ENCODE results near the gene MTCL1.
A peak's percentile ranks its signal among the peaks of the same experiment; 100 is the strongest.

Gene MTCL1

DNA sequence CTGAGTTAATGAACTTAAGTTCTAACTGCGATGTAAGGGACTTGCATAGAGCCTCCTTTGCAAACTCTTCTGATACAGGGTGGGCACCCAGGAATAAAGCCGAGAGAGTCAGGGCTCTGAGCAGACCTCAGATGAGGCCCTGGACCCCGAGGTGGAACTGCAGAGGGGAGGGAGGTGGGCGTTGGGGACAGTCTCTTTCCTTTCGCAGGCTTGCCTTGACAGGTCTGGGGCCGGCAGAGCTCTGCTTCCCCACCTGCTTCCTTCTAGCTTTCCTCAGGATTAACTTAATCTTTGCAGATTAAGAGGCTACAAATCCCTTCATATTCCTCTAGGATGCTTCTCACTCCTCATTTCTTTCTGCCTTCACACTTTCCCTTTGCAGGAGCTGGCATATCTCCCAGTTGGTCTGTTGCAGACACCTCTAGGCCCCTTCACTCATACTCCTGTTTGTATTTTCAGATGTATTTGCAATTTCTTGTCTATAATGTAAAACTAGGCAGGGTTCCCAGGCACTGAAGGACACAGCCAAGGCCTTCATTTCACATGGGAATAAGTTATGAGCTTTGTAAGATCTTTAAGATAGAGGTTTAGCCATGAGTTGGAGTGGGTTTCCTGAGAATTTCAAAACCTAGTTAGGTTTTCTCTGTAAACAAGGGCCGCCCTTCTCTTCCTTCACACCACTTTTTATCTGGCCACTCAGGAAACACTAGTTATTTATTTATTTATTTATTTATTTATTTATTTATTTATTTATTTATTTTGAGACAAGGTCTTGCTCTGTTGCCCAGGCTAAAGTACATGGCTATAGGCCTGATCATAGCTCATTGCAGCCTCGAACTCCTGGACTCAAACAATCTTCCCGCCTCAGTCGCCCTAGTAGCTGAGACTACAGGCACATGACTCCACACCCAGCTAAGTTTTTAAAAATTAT is 70.9 kb downstream of the MTCL1 start:
- no peak for DNase-seq

DNA sequence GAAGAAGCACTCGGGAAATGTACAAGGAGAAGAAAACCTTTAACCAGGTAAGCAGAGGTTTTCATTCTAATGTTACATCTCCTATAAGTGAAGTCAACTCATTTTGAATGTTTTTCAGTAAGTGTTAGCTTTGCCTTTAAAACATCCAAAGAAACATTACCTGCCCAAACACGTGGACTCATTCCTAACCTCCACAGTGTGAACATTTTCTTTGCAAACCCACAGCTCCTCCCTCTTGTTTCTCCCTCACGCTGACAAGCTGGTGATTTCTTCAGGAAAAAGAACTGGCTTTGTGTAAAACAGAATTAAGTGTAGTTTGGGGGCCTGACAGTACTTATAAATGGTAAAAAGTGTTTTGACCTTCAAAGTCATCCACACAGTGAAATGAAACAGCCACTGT is 72.5 kb downstream of the MTCL1 start:
- DNase-seq: no peak

DNA sequence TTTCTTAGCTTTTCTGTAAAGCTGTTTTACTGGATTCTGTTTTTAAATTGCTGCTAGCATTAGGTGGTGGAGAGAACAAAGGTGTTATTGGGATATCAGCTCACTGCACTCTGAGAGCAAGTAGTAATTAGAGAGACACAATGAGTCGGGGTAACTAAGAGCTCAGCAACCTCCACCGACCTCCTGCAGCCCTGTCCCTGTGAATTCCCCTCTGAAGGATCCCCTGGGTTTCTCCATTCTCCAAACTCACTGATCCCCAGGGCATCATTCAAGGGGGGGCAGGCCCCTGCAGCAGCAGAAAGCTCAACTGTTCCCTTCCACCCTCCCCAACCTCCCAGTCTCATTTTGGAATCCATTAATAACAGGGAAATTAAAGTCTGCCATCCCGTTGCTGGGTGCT is 73.0 kb downstream of the MTCL1 start:
- no peak for DNase-seq

DNA sequence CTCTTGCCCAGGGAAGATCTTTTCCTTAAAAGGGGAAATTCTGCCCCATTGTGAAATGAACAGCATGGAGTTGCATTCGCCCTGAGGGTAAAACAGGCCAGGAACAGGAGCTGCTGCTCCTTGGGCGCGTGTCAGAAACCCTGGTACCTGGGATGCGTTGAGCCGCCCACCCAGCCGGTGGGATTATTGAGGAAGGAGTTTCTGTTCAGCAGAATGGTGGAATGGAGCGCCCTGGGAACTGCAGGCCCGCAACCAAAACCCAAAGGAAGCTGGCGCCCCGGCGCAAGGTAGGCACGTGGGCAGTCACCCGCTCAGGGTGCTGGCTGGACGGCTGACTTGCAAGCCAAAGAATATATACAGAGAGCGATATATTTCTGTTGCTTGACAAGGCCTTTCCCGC is 73.5 kb downstream of the MTCL1 start:
- no peak for DNase-seq

DNA sequence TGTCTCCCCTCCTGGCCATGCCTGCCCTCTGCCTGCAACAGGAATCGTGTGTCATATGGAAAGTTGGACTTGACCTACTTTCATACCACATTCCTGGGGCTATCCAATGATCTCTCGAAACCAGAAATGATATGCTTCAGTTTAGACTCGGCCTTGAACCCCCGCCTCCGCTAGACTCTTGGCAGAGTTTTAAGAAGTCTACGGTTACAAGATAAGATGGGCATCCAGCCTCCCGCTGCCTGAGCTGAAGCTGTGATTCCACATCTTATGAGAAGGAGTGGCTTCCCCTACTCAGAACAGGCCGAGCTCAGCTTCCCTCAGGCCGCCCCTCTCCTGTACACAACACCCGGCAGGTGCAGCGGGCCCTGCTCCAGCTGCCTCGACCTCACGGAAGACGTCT is 73.9 kb downstream of the MTCL1 start:
- no peak for DNase-seq

DNA sequence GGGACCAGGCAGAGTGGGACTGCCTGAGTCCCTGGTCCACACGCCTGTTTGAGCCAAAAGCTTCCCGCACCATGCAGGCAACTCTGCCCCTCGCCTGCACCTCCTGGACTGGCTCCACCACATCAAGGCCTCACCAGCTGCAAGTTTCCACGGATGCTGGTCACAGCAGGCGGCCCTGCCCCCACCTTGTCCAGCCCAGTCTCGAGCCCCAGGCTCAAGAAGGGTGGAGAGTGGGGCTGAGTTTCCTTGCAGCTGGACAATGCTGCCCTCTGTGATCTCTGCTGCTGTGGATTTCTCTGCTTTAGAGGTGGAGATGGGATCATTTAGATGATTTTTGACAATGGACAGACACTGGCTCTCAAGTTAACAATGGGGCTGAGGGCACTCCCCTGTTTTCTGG is 74.9 kb downstream of the MTCL1 start:
- no peak for DNase-seq

DNA sequence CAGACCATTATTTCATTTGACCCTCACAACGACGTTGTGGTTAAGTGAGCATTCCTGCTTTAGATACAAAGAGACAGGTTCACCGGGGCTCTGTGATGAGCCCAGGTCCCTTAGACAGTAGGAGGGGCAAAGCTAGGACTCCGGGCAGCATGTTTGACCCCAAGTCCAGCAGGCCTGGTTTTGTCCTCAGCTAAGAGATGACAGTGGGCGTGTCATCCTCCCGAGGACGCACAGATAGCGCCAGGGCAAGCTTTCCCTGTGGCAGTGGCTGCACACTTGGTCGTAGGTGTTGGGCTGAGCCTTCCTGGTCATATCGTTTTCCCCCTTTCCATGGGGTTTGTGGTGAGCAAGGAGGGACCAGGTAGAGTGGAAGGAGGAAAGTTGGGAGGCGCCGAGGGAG is 76.3 kb downstream of the MTCL1 start:
- no peak for DNase-seq

DNA sequence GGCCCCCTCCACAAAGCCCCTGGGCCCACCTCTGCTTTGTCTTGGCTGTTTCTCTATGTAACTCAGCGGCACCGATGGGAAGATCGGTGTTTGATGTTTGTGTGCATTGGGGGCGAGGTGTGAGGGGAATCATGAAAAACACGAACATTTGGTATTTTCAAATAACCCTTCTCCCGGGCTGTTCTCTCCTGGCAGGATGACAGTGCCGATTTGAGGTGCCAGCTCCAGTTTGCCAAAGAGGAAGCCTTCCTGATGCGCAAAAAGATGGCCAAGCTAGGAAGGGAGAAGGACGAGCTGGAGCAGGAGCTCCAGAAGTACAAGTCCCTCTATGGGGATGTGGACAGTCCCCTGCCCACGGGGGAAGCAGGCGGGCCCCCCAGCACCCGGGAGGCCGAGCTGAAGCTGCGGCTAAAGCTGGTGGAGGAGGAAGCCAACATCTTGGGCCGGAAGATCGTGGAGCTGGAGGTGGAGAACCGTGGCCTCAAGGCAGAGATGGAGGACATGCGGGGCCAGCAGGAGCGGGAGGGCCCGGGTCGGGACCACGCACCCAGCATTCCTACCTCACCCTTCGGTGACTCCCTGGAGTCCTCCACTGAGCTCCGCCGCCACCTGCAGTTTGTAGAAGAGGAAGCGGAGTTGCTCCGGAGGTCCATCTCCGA is 78.1 kb downstream of the MTCL1 start:
- no peak for DNase-seq

DNA sequence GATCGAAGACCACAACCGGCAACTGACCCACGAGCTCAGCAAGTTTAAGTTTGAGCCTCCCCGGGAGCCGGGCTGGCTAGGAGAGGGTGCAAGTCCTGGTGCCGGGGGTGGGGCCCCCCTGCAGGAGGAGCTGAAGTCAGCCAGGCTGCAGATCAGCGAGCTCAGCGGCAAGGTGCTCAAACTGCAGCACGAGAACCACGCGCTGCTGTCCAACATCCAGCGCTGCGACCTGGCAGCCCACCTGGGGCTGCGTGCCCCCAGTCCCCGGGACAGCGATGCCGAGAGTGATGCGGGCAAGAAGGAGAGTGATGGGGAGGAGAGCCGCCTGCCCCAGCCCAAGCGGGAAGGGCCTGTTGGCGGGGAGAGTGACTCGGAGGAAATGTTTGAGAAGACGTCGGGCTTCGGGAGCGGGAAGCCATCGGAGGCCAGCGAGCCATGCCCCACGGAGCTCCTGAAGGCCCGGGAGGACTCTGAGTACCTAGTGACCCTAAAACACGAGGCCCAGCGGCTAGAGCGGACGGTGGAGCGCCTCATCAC is 78.7 kb downstream of the MTCL1 start:
- DNase-seq: no peak

DNA sequence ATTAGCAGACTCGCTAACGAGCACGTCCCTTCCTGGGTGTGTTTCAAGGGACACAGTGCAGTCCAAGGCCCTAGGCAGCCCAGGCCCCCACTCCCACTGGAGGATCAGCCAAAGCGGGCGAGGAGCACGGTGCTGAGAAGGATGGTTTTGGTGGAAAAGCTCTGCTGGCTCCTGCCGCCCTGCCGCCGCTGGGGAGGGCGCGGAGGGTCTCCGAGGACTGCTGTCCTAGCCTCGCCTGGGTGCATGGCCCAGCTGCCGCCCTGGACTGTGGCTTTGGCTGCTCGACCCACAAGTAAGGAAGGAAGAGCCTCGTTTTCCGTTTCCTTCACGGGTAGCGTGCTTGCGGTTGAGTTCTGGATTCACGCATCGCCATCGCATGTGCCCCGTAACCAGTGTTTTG is 79.9 kb downstream of the MTCL1 start:
- DNase-seq: no peak

DNA sequence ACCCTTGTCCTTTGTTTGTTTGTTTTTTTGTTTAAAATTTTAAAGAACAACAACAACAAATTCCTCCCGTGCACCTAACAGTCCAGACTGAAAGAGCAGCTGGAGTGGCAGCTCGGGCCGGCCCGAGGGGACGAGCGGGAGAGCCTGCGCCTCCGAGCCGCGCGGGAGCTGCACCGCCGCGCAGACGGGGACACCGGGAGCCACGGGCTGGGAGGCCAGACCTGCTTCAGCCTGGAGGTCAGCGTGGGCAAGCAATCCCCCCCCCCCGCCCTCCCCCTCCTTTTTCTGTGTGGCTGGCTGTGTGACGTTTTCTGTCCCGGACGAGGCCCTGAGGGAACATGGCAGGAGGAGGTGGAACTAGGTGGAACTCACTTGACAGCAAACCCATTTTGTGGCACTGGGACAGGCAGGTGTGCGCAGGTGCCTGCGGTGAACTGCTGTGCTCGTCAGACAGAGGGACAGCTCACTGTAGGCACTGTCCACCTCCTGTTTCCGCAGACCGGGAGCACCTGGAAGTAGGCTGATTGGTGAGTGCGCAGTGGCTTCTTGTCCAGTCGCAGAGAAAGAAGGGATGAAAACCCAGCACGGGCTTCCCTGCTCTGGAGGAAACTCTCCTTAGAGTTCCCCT is 80.6 kb downstream of the MTCL1 start:
- no peak for DNase-seq

DNA sequence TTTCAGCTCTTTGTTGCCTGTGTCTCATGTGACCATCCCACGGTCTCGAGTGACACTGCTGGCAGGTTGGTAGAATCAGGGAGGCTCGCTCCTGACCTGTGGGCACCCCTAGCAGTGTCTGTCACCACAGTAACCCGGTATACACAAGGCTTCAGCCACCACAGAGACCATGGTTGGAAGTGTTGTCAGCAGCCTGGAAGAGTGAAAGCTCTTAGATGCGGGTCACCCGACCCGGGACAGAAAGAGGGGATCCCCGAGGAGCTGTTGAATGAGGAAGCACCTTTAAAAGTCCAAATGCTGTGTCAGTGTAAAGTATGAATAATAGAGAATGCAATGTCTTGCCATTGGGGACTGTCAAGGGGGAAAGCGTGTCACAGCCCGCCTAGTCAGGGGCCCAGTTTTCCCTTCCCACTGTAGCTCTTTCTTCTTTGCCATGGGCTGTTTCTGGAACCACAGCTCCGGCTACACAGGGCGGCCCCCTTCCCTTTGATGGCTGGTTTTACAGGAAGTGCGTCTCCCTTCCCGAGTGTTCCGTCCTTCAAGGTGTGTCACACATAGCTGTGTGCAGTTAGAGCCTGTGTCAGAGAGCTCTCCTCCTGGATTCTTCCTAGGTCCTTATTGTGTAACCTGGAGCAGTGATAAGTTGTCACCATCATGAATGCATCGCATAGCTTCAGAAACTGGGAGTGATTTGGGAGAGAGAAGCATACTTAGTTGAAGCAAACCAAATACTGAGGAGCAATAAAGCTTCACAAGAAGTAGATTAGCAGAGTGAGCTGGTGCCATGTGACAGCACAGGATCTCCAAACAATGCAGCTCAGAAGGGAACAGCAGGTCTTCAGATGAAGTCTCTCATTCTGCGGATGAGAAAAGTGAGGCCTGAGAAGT is 81.4 kb downstream of the MTCL1 start:
- peak in 1 of 6 experiments; percentile 4 for DNase-seq

DNA sequence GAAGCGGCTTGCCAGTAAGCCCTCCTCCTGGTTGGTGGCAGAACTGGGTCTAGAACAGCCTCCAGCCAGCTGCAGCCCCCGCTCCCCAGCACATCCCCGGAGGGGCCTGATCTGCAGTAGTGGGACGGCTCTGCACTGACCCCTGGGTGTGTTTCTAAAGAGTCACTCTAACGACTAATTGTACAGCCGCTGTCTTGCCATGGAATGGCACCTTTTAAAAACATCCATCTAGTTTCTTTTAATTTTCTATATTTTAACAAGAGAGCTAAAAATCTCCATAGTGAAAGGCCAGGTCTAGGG is 82.0 kb downstream of the MTCL1 start:
- no peak for DNase-seq

DNA sequence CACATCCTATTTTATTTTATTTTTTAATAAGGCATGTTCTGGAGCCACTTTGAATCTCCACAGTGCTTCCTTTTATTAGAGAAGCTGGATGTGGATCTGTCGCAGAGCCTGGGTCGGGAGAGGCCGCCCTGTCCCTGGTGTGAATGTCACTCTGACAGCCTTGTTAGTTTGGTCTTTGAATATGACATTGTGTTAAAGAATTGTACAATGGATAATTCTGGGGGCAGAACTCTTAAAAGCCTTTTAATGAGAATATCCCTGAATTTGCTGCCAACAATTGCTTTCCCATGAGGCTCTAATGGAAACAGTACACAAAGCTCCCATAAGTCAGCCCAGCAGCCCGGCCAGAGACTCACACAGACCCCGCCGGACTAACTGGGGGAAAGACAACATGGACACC is 82.4 kb downstream of the MTCL1 start:
- DNase-seq: no peak

DNA sequence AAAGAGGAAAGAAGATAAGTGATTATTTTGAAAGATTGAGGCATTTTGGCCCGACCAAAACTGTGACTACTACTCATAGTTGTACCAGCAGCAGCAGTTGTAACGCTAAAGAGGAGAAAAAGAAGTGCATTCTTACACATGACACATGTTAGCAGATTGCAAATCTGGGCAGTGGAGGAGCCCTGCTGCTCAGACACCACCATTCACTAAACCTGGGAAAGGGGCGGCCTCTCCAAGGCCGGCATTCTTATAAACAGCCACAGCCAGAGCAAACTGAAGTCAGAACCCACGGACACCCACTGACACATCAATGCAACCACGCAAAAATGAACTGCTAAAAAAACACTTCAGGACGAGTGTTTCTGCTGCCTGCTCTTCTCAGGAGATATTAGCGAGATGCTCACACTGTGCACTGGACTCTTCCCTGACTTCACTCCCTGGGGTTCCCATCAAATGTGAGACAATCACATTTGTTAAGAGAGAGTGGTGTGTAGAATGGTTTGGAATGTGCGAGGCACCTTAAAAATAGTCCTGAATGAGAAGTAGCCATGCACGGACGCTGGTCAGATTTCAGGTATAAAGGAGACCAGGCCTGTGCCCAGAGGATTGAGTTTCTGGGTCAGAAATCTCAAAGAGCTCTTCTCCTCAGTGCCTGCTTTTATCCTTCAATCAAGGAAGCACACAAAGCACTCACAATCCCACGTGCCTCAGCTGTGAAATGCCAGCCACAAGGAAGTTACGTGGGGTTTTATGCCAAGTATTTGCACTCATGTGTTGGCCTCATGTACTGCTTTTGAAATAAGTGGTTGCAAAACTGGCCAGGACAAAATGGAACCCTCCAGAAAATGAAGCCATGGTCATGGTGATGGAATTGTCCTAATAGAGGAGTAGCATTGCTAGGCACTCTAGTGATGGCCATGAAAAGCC is 83.4 kb downstream of the MTCL1 start:
- no peak for DNase-seq

DNA sequence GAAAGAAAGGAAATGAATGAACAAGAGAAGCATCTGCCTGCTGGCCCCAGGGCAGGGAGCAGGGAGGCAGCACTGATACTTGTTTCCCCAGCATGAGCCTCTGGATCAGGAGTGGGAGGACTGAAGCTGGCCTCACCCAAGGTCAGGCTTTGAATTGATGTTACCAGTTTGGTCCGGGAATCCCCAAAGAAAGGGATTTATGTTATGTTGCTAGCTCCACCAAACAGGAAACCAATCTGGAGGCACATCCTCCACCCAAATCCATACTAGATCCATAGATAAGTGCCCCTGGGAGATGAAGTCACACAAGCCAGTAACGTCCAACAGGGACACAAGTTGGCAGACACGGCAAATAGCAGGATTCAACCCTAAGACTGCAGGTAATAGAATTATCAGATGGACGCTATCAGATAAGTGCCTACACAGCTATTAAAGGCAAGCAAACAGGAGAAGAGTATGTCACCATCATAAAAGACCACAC is 85.9 kb downstream of the MTCL1 start:
- DNase-seq: no peak

DNA sequence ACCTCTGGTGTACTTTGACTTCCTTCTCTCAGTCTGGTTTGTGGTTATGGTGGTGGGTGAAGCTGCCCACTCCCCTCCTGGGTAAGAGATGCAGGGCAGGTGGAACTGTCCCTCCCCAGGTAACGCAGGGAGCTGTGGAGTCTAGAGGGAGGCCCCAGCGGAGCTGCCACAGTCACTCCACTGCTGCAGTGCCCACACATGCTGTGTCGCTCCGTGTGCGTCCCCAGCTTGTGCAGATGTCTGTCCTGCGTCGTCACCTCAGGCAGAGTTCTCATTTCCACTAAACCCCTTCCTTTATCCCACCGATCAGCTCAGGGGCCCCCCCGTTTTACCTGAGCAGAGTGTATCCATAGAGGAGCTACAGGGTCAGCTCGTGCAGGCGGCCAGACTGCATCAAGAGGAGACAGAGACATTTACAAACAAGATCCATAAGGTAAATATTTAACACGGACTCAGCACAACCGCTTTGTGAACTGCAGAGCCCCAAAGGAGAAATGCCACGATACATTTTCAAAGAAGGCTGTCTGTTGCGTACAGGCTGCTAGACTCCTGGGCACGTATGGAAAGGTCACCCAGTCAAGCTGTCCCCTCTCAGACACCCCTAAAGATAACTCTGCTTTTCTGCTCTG is 87.4 kb downstream of the MTCL1 start:
- DNase-seq: no peak

DNA sequence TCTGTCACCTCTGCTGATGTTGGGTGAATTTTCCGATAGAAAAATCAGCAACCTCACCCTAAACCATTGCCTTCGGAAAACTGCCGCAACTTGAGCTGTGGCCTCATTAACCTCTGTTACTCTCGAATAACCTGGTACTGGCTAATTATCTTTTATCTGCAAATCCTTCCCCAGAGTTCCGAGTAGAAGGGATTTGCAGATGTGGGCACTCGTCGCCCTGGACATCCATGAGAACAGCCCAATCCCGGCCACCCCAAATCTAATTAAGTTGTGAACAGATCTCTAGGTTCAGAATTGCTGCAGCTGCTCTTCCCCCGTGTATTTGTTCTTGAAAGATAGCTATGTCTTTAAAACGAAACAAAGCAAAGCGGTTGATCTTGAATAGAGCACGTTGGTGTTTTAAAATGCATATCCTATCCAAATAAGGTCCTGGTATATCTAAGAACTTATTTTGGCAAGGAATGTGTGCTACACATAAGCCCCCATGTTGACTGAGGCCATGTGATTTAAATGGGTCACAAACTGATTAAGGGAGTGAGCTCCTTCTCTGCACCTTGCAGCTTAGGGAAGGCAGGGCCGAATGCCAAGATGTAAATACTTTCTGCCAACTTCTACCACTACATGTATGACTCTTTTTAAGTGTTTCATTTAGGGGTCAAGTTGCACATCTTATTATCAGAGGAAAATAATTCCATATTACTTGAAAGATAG is 88.2 kb downstream of the MTCL1 start:
- DNase-seq: no peak

DNA sequence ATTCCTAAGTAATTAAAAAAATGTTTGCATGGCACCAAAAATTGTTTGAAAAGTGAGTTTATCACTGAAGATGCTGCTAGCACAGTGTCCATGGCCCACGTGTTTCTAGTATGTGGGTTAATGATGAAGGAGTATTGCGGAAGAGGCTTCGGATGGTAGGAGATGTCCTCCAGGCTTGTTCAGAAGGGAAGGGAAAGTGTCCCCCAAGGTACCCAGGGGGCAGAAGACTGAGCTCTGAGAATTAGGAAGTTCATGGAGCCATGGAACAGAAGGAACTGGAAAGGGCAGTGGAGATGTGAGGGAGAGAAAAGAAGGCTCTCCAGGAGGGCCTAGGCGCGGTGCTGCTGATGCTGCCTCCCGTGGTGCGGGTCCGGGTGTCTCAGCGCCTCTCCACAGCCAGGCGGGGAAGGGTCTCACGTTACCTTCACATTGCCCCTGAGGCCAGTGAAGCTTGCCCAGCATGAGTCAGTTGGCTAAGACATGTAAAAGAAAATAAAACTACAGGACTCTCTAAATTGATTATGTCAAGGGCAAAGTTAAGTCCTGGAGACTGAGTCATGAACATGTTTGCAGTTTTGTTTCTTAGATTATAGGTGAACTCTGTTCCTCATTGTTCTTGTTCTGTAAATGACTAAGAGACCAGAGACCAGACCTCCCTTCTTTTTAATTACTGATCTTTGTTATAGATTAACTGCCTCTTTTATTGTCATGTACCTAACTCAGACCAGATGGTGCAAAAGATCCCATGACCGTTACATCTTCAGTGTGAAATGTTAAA is 89.0 kb downstream of the MTCL1 start:
- DNase-seq: no peak

DNA sequence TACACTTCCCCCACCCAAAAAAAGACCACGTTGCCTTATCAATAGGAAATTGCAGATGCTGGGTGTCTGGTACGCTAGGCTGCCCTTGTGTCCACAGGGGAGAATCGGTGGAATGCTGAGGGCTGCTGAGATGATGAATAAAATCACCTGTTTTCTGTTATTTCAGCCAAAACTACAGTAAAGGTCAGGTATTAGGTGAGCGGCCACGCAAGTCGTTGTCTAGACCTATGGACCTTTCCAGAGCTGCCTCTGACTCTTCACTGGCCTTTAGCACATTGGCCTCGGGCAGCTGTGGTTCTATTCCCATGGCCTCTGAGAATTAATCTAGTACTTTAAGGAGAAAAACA is 89.6 kb downstream of the MTCL1 start:
- DNase-seq: no peak

Data from stimulated activated naive CD4-positive, alpha-beta T cell (primary cell).